ENCODE measurements around the gene COL4A6. TPM values are rescaled to one million over a fixed set of nuclear protein-coding genes. Genes with fewer than 3 reads are reported as not detected.

The COL4A6 gene
- total and polyA plus RNA-seq, 2 donors (not counting 3 experiments of a cell fraction or from before 2014, with no cell fraction given): 0.49 to 0.62 TPM

- no peak overlapping the region for H3K4me3 ChIP-seq (replicated peaks in 1 of 3; ENCODE audit: insufficient read depth in 1 of 3, low read depth in 1 of 3, low read length in 3 of 3)
- H3K27me3 ChIP-seq (ENCODE audit: control insufficient read depth in 2 of 2, insufficient read depth in 2 of 2, low read length in 2 of 2): no peaks in the 10 kb centered on the region
- no peak overlapping the region for H2AFZ ChIP-seq (ENCODE audit: low read depth, low read length)
- intact Hi-C loops (cut with micrococcal nuclease): no loop called here
- H3K4me2 ChIP-seq (ENCODE audit: insufficient read depth, low read length): no peak overlapping the region
- no peaks in the 10 kb centered on the region for H4K20me1 ChIP-seq (replicated peaks; ENCODE audit: control insufficient read depth, extremely low read depth, insufficient read depth, low read length)
- no peaks in the 10 kb centered on the region for H3K9me1 ChIP-seq (replicated peaks; ENCODE audit: control insufficient read depth, extremely low read depth, insufficient read depth, low read length)
- no peak for TF ChIP-seq MAX (IDR thresholded peaks at IDR 0.05; ENCODE audit: insufficient read depth, insufficient read length)
- no peak for TF ChIP-seq FOS (IDR thresholded peaks at IDR 0.05; ENCODE audit: borderline replicate concordance, insufficient read depth, low read length)
- no peak for TF ChIP-seq MYC (IDR thresholded peaks at IDR 0.05; ENCODE audit: low read depth, low read length)
- TF ChIP-seq, protein P1, sequence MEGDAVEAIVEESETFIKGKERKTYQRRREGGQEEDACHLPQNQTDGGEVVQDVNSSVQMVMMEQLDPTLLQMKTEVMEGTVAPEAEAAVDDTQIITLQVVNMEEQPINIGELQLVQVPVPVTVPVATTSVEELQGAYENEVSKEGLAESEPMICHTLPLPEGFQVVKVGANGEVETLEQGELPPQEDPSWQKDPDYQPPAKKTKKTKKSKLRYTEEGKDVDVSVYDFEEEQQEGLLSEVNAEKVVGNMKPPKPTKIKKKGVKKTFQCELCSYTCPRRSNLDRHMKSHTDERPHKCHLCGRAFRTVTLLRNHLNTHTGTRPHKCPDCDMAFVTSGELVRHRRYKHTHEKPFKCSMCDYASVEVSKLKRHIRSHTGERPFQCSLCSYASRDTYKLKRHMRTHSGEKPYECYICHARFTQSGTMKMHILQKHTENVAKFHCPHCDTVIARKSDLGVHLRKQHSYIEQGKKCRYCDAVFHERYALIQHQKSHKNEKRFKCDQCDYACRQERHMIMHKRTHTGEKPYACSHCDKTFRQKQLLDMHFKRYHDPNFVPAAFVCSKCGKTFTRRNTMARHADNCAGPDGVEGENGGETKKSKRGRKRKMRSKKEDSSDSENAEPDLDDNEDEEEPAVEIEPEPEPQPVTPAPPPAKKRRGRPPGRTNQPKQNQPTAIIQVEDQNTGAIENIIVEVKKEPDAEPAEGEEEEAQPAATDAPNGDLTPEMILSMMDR (IDR thresholded peaks at IDR 0.05; ENCODE audit: extremely low read depth in 1 of 2, insufficient read depth in 1 of 2, low read depth in 1 of 2, low read length in 2 of 2): no peak
- TF ChIP-seq POLR2AphosphoS5 (IDR thresholded peaks at IDR 0.05; ENCODE audit: insufficient read depth, low read depth, low read length): no peak
- TF ChIP-seq POLR2A (IDR thresholded peaks at IDR 0.05; ENCODE audit: low read depth, low read length): no peak
- no peak for TF ChIP-seq EZH2 (IDR thresholded peaks at IDR 0.05; ENCODE audit: borderline replicate concordance, low read depth, low read length, severe bottlenecking)
- TF ChIP-seq GATA2 (IDR thresholded peaks at IDR 0.05; ENCODE audit: insufficient read depth, insufficient read length, low read depth, low read length): no peak
- TF ChIP-seq JUN (IDR thresholded peaks at IDR 0.05; ENCODE audit: borderline replicate concordance, insufficient read depth, insufficient read length, low read depth): no peak
- H3K4me1 ChIP-seq (ENCODE audit: control insufficient read depth, extremely low read depth, insufficient read depth, low read length): no peaks in the 10 kb centered on the region
- no peak overlapping the region for H3K27ac ChIP-seq (ENCODE audit: insufficient read depth, low read depth, low read length)
- BruUV-seq (replicated peaks): no TSS peak
- ChIA-PET POLR2A (no interaction called here), CTCF (no interaction called here)
- dilution Hi-C loops (cut with MboI; ENCODE audit: extremely low pct_ligation_motif_present, low sequenced_read_pairs): no loop called here
- H3K79me2 ChIP-seq (ENCODE audit: control insufficient read depth, insufficient read depth, low read length): no peaks in the 10 kb centered on the region
- DNase-seq (ENCODE audit: low read depth, low spot score) (no peak), FAIRE-seq (no peak)
- peaks cover 0 to 5% of the 10 kb centered on the region in 2 experiments for H3K36me3 ChIP-seq (ENCODE audit: control insufficient read depth in 2 of 2, extremely low read depth in 1 of 2, insufficient read depth in 2 of 2, low read length in 2 of 2)
- no peaks in the 10 kb centered on the region for H3K9me3 ChIP-seq (replicated peaks; ENCODE audit: control insufficient read depth, insufficient read depth, low read length)
- no peak overlapping the region for H3K9ac ChIP-seq (replicated peaks; ENCODE audit: extremely low read depth, insufficient read depth, low read length)
These were observed 289.7 kb downstream of the COL4A6 start for GRCh38 chrX:108148524-108148923.

Data from endothelial cell of umbilical vein (primary cell).